Measurements from ENCODE around the gene RGL3.
A peak's percentile ranks its signal among the peaks of the same experiment; 100 is the strongest.
"Not testable (repeated sequence)": the region's sequence is repeated elsewhere in the genome, so short reads cannot be mapped to it uniquely, and the experiment has no call there.

The RGL3 gene

GRCh38 chr19:11380653-11381537, 38.2 kb downstream of the RGL3 start:
- peak; percentile 97 to 98 for DNase-seq

- no peak for DNase-seq
Measured at GRCh38 chr19:11379857-11380350, 39.2 kb downstream of the RGL3 start.

- not testable (repeated sequence) for DNase-seq
Measured at GRCh38 chr19:11379269-11379845, 39.8 kb downstream of the RGL3 start.

- DNase-seq: peak; percentile 32 to 44
Measured at GRCh38 chr19:11378319-11379189, 40.6 kb downstream of the RGL3 start.

- DNase-seq: no peak
Measured at GRCh38 chr19:11377756-11378155, 41.4 kb downstream of the RGL3 start.

- DNase-seq: peak; percentile 35 to 36
Measured at GRCh38 chr19:11377237-11377636, 41.9 kb downstream of the RGL3 start.

GRCh38 chr19:11375143-11375948, 43.8 kb downstream of the RGL3 start:
- DNase-seq: peak; percentile 73 to 78

GRCh38 chr19:11374433-11375142, 44.5 kb downstream of the RGL3 start, which contains the start of gene SWSAP1:
Gene SWSAP1, plus strand, starts transcription at chr19:11374666. Its CDS starts 15 bp downstream, at chr19:11374681.
- DNase-seq: peak; percentile 97 to 98

GRCh38 chr19:11373885-11374432, 45.2 kb downstream of the RGL3 start:
- DNase-seq: no peak

GRCh38 chr19:11373166-11373884, 45.8 kb downstream of the RGL3 start:
- no peak for DNase-seq

- DNase-seq: no peak
Measured at GRCh38 chr19:11370744-11371143, 48.4 kb downstream of the RGL3 start.

GRCh38 chr19:11367528-11367927, 51.6 kb downstream of the RGL3 start:
- no peak for DNase-seq

- no peak for DNase-seq
Measured at GRCh38 chr19:11365557-11366117, 53.5 kb downstream of the RGL3 start.

- DNase-seq: no peak
Measured at GRCh38 chr19:11364935-11365334, 54.2 kb downstream of the RGL3 start.

- no peak for DNase-seq
Measured at GRCh38 chr19:11364296-11364904, 54.7 kb downstream of the RGL3 start.

- DNase-seq: no peak
Measured at GRCh38 chr19:11363881-11364280, 55.2 kb downstream of the RGL3 start.

- no peak for DNase-seq
Measured at GRCh38 chr19:11361771-11362731, 57.1 kb downstream of the RGL3 start.

- DNase-seq: peak; percentile 52 to 57
Measured at GRCh38 chr19:11361037-11361770, 57.9 kb downstream of the RGL3 start.

All from activated T-cell treated with anti-CD3 and anti-CD28 coated beads, Interleukin-2, amount 50 U/mL, for 48 hours (primary cell).